Neuron (in vitro differentiated cells): ENCODE measurements around the gene FBXO41.

Experiments used
- H2AFZ ChIP-seq: one replicate; pipeline ENCODE4 v1.6.1; 2013; ENCODE audit warnings: low read depth, mild to moderate bottlenecking, inconsistent platforms, low read length, moderate library complexity
- H3K27me3 ChIP-seq: one replicate; pipeline ENCODE4 v1.6.1; 2013; ENCODE audit warnings: low read length; ENCODE audit not compliant: insufficient read depth
- H3K36me3 ChIP-seq: one replicate; pipeline ENCODE4 v1.6.1; 2013; ENCODE audit warnings: low read length; ENCODE audit not compliant: insufficient read depth
- H3K4me1 ChIP-seq: one replicate; pipeline ENCODE4 v1.6.1; 2013; ENCODE audit warnings: low read length; ENCODE audit not compliant: insufficient read depth
- H3K4me3 ChIP-seq: 2 replicates; pipeline ENCODE4 v1.5.1; 2013; ENCODE audit warnings: mild to moderate bottlenecking, low read length, moderate library complexity
- H3K9me3 ChIP-seq: one replicate; pipeline ENCODE4 v1.6.1; 2013; ENCODE audit warnings: low read length

FBXO41 gene

DNA sequence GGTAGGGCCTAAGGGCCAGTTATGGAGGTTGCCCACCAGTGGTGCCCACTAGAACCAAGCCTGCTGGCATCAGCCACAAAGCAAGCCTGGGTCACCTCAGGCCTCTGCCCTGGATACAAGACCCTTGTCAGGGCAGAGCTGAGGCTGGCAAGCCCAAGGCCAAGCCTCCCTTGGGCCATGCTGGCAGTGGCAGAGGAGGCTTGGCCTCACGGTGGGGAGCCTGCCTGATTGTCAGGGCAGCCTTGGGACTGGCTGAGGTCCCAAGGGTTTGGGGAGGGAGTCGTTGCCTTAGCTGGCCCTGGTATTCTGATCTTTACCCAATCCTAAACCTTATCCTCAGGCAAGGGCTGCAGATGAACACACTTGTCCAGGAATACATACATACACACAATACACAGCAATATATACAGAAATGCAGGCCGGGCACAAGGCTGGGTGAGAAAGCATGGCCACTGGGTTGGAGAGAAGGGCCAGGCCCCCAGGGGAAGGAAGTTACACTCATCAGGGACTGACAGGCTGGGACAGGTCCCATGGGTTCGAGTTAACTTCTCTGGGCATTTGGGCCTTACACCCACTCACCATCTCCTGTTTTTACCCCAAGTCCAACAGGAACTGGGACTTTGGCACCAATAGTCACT lies 29.2 kb downstream of the FBXO41 start:
- no peaks in the 10 kb centered on the region for H3K27me3 ChIP-seq
- no peak overlapping the region for H2AFZ ChIP-seq
- H3K4me3 ChIP-seq = no peak overlapping the region
- no peaks in the 10 kb centered on the region for H3K4me1 ChIP-seq
- H3K36me3 ChIP-seq = peaks cover 51% of the 10 kb centered on the region
- no peaks in the 10 kb centered on the region for H3K9me3 ChIP-seq

- Histone ChIP-seq H3K4me1 (no peaks in the 10 kb centered on the region), H3K9me3 (no peaks in the 10 kb centered on the region), H3K27me3 (no peaks in the 10 kb centered on the region), H3K4me3 (no peak overlapping the region), H3K36me3 (peaks cover 58% of the 10 kb centered on the region), H2AFZ (no peak overlapping the region)
Observed at GRCh38 chr2:73254343-73255006, 29.8 kb downstream of the FBXO41 start.

- Histone ChIP-seq H3K9me3 (no peaks in the 10 kb centered on the region), H3K27me3 (no peaks in the 10 kb centered on the region), H2AFZ (no peak overlapping the region), H3K36me3 (peaks cover 62% of the 10 kb centered on the region), H3K4me3 (no peak overlapping the region), H3K4me1 (no peaks in the 10 kb centered on the region)
Observed at GRCh38 chr2:73253901-73254300, 30.4 kb downstream of the FBXO41 start.

- Histone ChIP-seq H3K4me1 (no peaks in the 10 kb centered on the region), H3K36me3 (peaks cover 64% of the 10 kb centered on the region), H3K9me3 (no peaks in the 10 kb centered on the region), H2AFZ (no peak overlapping the region), H3K27me3 (no peaks in the 10 kb centered on the region), H3K4me3 (no peak overlapping the region)
Observed at GRCh38 chr2:73253400-73253799, 30.9 kb downstream of the FBXO41 start.

GRCh38 chr2:73252238-73253027 lies 31.8 kb downstream of the FBXO41 start:
- no peaks in the 10 kb centered on the region for H3K4me1 ChIP-seq
- H3K27me3 ChIP-seq = no peaks in the 10 kb centered on the region
- no peak overlapping the region for H3K4me3 ChIP-seq
- peaks cover 72% of the 10 kb centered on the region for H3K36me3 ChIP-seq
- no peaks in the 10 kb centered on the region for H3K9me3 ChIP-seq
- no peak overlapping the region for H2AFZ ChIP-seq

DNA sequence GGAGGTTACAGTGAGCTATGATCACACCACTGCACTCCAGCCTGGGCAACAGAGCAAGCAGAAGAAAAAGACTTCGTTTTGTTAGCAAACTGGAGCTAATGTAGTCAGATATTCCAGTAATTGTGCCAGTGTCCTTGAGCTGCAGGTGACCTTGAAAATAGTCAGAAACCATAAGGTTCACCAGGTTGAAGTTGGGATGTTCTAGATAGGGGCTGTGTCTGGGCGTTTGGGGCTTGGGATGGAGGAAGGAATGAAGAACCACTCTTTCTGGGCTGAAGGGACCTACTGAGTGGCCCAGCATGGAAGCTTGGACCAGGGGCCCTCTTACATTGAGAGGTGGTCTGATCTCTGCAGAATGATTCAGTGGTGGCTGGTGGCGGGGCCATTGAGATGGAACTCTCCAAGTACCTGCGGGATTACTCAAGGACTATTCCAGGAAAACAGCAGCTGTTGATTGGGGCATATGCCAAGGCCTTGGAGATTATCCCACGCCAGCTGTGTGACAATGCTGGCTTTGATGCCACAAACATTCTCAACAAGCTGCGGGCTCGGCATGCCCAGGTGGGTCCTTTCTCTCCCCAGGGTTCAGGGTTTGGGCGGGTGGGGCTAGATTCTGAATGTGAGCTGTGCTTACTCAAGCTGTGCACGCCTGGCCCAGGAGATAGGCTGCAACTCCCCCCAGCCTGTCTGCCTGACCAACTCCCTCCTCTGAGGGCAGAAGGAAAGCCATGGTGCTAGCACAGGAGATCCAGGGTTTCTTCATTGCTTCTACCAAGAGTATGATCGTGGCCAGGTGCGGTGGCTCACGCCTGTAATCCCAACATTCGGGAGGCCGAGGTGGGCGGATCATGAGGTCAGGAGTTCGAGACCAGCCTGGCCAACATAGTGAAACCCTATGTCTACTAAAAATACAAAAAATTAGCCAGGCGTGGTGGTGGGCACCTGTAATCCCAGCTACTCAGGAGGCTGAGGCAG lies 33.1 kb downstream of the FBXO41 start:
- Histone ChIP-seq H2AFZ (no peak overlapping the region), H3K36me3 (peaks cover 85% of the 10 kb centered on the region), H3K27me3 (no peaks in the 10 kb centered on the region), H3K4me1 (no peaks in the 10 kb centered on the region), H3K4me3 (no peak overlapping the region), H3K9me3 (no peaks in the 10 kb centered on the region)

GRCh38 chr2:73249636-73250035 lies 34.6 kb downstream of the FBXO41 start:
- no peaks in the 10 kb centered on the region for H3K4me1 ChIP-seq
- no peaks in the 10 kb centered on the region for H3K27me3 ChIP-seq
- H2AFZ ChIP-seq = no peak overlapping the region
- no peak overlapping the region for H3K4me3 ChIP-seq
- no peaks in the 10 kb centered on the region for H3K9me3 ChIP-seq
- peaks cover 93% of the 10 kb centered on the region for H3K36me3 ChIP-seq

DNA sequence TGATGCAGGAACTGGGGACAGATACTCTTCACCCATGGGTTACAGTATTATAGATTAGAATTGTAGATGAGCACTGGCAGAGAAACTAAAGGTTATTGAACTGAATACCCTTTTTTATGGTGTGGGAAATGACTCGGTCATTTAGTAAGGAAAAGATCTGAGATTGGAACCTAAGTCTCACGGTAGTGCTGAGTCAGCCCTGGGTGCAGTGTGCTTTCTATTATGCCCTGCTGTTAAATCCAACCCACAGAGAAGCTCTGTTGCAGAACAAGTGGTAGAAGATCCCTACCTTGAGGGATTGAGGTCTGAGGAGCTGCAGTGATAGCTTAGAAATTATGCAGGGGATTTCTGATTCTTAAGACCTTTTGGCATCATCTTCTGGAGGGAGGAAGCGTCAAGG lies 37.4 kb downstream of the FBXO41 start:
- H3K4me1 ChIP-seq = no peaks in the 10 kb centered on the region
- no peaks in the 10 kb centered on the region for H3K9me3 ChIP-seq
- H3K4me3 ChIP-seq = no peak overlapping the region
- no peak overlapping the region for H2AFZ ChIP-seq
- H3K36me3 ChIP-seq = peaks cover 93% of the 10 kb centered on the region
- H3K27me3 ChIP-seq = no peaks in the 10 kb centered on the region

- Histone ChIP-seq H3K4me3 (no peak overlapping the region), H3K27me3 (no peaks in the 10 kb centered on the region), H3K36me3 (peaks cover 91% of the 10 kb centered on the region), H3K9me3 (no peaks in the 10 kb centered on the region), H2AFZ (no peak overlapping the region), H3K4me1 (no peaks in the 10 kb centered on the region)
Observed at GRCh38 chr2:73244580-73244979, 39.7 kb downstream of the FBXO41 start.

DNA sequence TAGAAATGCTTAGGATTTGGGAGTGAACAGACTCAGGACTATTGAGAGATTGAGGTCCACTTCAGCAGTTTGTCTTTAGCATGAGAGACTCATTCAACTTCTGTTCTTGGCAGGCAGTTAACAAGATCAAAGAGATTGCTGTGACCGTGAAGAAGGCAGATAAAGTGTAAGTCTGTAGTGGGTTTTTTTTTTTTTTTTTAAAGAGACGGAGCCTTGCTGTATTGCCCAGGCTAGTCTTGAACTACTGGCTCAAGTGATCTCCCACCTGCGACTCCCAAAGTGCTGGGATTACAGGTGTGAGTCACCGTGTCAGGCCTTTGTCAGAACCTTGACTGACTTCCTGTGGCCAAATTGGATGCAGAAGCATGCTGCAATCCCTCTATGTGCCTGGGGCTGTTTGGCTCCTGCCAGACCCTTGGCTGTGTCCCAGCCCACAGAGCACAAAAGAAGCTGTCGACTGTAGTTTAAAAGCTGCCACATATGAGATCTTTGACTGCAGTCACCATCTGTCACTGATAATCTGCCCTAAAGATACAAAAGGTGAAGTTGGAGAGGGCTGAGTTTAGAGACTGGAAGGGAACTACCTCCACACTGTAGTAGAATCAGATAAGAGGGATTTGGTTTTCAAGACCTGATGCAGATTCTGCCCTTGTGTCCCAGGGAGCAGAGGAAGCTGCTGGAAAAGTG lies 40.3 kb downstream of the FBXO41 start:
- Histone ChIP-seq H3K4me3 (no peak overlapping the region), H3K27me3 (no peaks in the 10 kb centered on the region), H3K36me3 (peaks cover 92% of the 10 kb centered on the region)

DNA sequence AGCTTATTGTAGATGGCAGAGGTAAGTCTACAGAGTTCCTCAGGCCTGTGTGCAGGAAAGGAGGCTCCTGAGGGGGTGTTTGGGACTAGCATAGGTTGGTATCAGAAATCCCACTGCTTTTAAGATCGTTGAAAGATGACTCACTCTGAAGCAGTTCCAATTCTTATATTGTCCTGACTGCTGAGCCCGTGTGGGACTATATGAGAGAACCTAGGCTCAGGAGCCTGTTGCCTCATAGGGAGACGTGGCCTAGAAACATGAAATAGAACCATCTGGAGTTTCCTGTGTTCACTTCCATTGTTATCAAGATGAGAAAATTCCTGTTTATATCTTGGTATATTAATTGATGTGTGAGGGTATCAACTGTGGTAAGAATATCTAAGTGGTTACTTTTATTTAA lies 44.5 kb downstream of the FBXO41 start:
- peaks cover 25% of the 10 kb centered on the region for H3K4me1 ChIP-seq
- H3K27me3 ChIP-seq = no peaks in the 10 kb centered on the region
- H3K9me3 ChIP-seq = no peaks in the 10 kb centered on the region
- peaks cover 65% of the 10 kb centered on the region for H3K36me3 ChIP-seq
- no peak overlapping the region for H3K4me3 ChIP-seq
- no peak overlapping the region for H2AFZ ChIP-seq

More for the DNA sequence above, 40.3 kb downstream of the FBXO41 start:
- Histone ChIP-seq H2AFZ (no peak overlapping the region), H3K4me1 (peaks cover under 1% of the 10 kb centered on the region), H3K9me3 (no peaks in the 10 kb centered on the region)

DNA sequence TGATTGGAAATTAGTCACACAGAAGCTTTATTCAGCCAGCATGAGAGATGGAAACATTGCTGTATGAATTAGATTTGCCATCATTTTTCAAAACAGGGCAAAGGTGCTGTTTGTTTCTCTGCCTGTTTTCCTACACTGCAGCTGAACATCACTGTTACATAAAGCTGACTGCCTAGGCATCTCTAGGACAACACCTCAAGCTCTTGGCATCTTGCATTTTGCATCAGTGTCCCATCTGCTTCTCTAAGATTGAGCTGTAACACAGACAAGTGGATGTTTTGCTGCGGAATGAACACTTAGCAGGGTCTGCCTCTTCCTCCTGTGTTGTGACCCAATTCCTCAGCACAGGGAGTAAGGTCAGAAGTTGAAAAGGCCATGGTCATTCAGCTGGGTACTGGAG lies 45.3 kb downstream of the FBXO41 start:
- peaks cover 57% of the 10 kb centered on the region for H3K36me3 ChIP-seq
- H3K9me3 ChIP-seq = no peaks in the 10 kb centered on the region
- H3K27me3 ChIP-seq = no peaks in the 10 kb centered on the region
- H2AFZ ChIP-seq = no peak overlapping the region
- H3K4me3 ChIP-seq = no peak overlapping the region
- peaks cover 25% of the 10 kb centered on the region for H3K4me1 ChIP-seq
